ENCODE results near the gene TMEM156.

TMEM156 gene

DNA sequence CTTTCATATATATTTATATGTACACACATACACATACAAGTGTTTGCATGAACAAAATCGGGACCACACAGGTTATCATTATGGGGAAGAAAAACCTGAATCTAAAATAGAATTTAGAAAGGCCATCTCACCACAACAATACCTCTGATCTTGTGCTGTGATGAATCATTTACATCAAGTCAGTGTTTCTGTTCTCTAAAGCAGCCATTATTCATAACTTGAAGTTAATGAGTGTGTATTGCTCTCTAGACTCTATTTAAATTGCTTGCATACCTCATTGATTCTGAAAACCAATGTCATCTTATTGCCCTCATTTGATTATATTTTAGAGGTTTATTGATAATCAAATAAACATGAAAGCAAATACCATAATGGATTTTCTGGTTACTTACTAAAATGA lies 93.0 kb downstream of the TMEM156 start:
- H3K27me3 Mint-ChIP-seq: no peaks in the 10 kb centered on the region
- H3K27ac Mint-ChIP-seq: no peak overlapping the region
- no peaks in the 10 kb centered on the region for H3K9me3 Mint-ChIP-seq
- H3K4me3 Mint-ChIP-seq: no peak overlapping the region
- H3K4me1 Mint-ChIP-seq: peaks cover 19% of the 10 kb centered on the region
- no peaks in the 10 kb centered on the region for H3K36me3 Mint-ChIP-seq

- Mint-ChIP-seq H3K4me1 (peaks cover 15% of the 10 kb centered on the region), H3K9me3 (no peaks in the 10 kb centered on the region), H3K27ac (no peak overlapping the region), H3K27me3 (no peaks in the 10 kb centered on the region), H3K4me3 (no peak overlapping the region), H3K36me3 (no peaks in the 10 kb centered on the region)
Measured at GRCh38 chr4:38935391-38936073, 96.7 kb downstream of the TMEM156 start.

DNA sequence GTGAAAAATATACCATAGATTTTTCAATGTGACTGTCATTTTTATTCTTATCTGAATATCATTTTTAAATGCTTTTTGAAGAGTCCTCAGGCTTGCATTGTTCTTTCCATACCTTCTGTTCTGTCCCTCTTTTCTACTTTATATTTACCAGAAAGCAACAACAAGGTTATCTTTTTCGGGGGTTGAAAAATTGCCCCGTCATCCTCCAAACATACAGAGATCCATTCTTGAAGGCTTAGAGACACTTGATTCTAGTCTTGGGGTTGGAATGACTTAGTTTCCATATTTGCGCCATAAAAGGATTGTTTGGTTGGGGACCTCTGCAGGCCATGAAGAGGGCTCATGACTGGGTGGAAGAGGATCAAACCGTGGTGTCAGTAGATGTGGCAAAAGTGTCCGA lies 101.1 kb downstream of the TMEM156 start:
- Mint-ChIP-seq H3K27ac (no peak overlapping the region), H3K27me3 (no peaks in the 10 kb centered on the region), H3K4me3 (no peak overlapping the region)

DNA sequence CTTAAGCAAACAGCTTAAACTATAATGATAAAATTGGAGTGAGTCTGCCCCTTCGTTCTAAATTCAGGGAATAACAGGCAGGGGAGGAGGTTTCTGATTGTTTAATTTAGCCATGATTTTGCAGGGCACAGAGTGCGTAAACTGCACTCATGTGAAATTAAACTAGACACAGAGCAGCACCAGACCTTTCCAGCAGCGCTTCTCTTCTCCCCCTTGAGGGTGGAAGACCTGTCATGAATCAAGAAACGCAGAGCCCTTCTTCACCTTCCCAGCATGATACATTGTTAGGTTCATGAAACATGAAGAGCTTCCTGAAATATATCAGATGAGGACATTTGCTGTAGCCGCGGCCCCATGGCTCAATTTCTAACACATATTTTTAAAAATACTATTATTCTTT lies 101.5 kb downstream of the TMEM156 start:
- no peak overlapping the region for H3K27ac Mint-ChIP-seq
- H3K4me3 Mint-ChIP-seq: no peak overlapping the region
- H3K9me3 Mint-ChIP-seq: no peaks in the 10 kb centered on the region
- H3K36me3 Mint-ChIP-seq: no peaks in the 10 kb centered on the region
- H3K4me1 Mint-ChIP-seq: no peaks in the 10 kb centered on the region
- H3K27me3 Mint-ChIP-seq: no peaks in the 10 kb centered on the region

More for the DNA sequence above, 101.1 kb downstream of the TMEM156 start:
- Mint-ChIP-seq H3K4me1 (no peaks in the 10 kb centered on the region), H3K9me3 (no peaks in the 10 kb centered on the region), H3K36me3 (no peaks in the 10 kb centered on the region)

- Mint-ChIP-seq H3K36me3 (no peaks in the 10 kb centered on the region), H3K27me3 (no peaks in the 10 kb centered on the region), H3K27ac (no peak overlapping the region), H3K4me1 (no peaks in the 10 kb centered on the region), H3K9me3 (no peaks in the 10 kb centered on the region), H3K4me3 (no peak overlapping the region)
Measured at GRCh38 chr4:38930204-38930603, 102.0 kb downstream of the TMEM156 start.

- H3K9me3 Mint-ChIP-seq: no peaks in the 10 kb centered on the region
- no peaks in the 10 kb centered on the region for H3K4me1 Mint-ChIP-seq
- no peak overlapping the region for H3K4me3 Mint-ChIP-seq
- H3K27me3 Mint-ChIP-seq: no peaks in the 10 kb centered on the region
- no peaks in the 10 kb centered on the region for H3K36me3 Mint-ChIP-seq
- no peak overlapping the region for H3K27ac Mint-ChIP-seq
Measured at GRCh38 chr4:38928974-38929373, 103.2 kb downstream of the TMEM156 start.

- no peaks in the 10 kb centered on the region for H3K4me1 Mint-ChIP-seq
- H3K4me3 Mint-ChIP-seq: no peak overlapping the region
- H3K36me3 Mint-ChIP-seq: no peaks in the 10 kb centered on the region
- no peak overlapping the region for H3K27ac Mint-ChIP-seq
- no peaks in the 10 kb centered on the region for H3K9me3 Mint-ChIP-seq
- no peaks in the 10 kb centered on the region for H3K27me3 Mint-ChIP-seq
Measured at GRCh38 chr4:38928568-38928967, 103.6 kb downstream of the TMEM156 start.

DNA sequence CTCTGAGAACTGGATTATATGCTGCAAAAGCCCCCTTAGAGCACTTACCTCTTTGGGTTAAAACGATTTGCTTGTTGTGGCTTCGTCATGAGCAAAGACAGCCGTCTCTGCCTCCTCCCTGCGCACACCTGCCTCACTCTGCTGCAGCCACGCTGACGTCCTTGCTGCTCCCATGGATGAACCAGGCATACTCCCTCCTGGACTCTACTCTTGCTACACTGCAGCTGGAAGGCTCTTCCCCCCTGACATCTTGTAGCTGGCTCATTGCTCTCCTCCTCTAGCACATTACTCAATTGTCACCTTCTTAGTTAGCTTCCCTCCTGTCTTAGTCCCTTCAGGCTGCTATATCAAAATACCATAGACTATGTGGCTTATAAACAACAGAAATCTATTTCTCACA lies 105.3 kb downstream of the TMEM156 start:
- Mint-ChIP-seq H3K36me3 (no peaks in the 10 kb centered on the region), H3K27me3 (no peaks in the 10 kb centered on the region), H3K4me1 (no peaks in the 10 kb centered on the region), H3K9me3 (no peaks in the 10 kb centered on the region), H3K4me3 (no peak overlapping the region), H3K27ac (no peak overlapping the region)

DNA sequence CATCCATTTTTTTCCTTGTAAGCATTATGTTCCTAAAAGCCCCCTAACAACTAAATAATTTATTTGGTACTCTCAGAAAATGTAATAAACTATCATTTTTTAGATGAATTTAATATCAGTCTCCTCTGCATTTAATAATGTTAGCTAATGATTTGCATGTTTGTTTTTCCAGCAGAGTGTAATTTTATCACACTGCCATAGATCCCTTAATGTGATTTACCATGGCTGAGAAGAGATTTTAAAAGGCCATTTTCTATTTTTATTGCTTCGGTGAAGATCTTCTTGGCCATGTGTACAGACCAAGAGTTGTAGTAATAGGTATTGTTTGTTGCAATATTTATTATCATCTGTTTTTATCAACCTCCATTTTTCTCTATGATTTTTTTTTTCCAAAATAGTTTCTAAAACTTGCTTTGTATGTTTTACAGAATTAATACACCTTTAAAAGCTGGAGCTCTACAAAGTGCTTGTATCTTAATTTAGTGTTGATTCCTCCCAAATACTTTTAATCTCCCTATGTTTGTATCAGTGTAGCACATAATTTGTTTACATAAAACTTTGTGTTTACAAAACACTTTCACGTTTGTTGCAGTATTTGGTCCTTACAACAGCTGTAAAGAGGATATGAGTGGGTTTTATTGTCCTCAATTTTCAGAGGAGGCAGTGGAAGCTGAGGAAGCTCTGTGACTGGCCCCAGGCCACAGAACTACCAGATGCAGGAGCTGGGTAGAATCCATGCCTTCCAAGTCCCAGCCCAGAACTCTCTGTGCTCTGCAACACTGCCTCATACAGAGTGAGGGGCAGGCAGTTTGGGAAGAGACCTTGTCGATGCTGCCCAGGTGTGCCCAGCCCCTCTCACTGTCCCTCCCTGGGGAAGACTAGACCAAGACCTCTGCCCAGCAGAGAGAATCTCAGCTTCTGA lies 106.5 kb downstream of the TMEM156 start:
- H3K27me3 Mint-ChIP-seq: no peaks in the 10 kb centered on the region
- no peaks in the 10 kb centered on the region for H3K36me3 Mint-ChIP-seq
- H3K4me1 Mint-ChIP-seq: peaks cover 2% of the 10 kb centered on the region

GRCh38 chr4:38924353-38924752 lies 107.9 kb downstream of the TMEM156 start:
- no peak overlapping the region for H3K27ac Mint-ChIP-seq
- H3K4me3 Mint-ChIP-seq: no peak overlapping the region
- no peaks in the 10 kb centered on the region for H3K36me3 Mint-ChIP-seq
- H3K4me1 Mint-ChIP-seq: peaks cover 6% of the 10 kb centered on the region
- no peaks in the 10 kb centered on the region for H3K9me3 Mint-ChIP-seq
- H3K27me3 Mint-ChIP-seq: no peaks in the 10 kb centered on the region

More for the DNA sequence above, 106.5 kb downstream of the TMEM156 start:
- no peak overlapping the region for H3K27ac Mint-ChIP-seq
- H3K9me3 Mint-ChIP-seq: no peaks in the 10 kb centered on the region
- H3K4me3 Mint-ChIP-seq: no peak overlapping the region

DNA sequence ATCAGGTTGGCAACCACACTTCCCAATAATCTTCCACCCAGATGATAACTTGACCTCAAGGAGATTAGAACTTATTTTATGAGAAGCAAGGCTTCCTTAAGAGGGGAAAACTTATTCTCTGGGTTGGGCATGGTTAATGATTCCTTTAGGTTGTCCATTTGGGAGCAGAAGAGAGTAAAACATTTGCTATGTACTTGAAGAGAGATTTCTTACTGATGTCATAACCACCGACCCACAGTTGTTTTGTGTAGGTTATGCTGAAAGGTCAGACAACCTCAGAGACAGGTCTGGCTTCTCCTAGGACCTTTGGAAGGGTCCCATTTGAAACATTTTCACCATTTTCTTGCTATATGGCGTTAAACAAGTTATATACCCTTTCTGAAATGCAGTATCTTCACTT lies 108.5 kb downstream of the TMEM156 start:
- Mint-ChIP-seq H3K9me3 (no peaks in the 10 kb centered on the region), H3K4me3 (no peak overlapping the region), H3K27me3 (no peaks in the 10 kb centered on the region), H3K4me1 (peaks cover 6% of the 10 kb centered on the region), H3K36me3 (no peaks in the 10 kb centered on the region), H3K27ac (no peak overlapping the region)

- Mint-ChIP-seq H3K4me1 (peaks cover 6% of the 10 kb centered on the region), H3K27ac (no peak overlapping the region), H3K4me3 (no peak overlapping the region), H3K36me3 (no peaks in the 10 kb centered on the region), H3K27me3 (no peaks in the 10 kb centered on the region), H3K9me3 (no peaks in the 10 kb centered on the region)
Measured at GRCh38 chr4:38921151-38921550, 111.1 kb downstream of the TMEM156 start.

- Mint-ChIP-seq H3K4me3 (no peak overlapping the region), H3K27ac (no peak overlapping the region), H3K36me3 (no peaks in the 10 kb centered on the region), H3K4me1 (peaks cover 6% of the 10 kb centered on the region), H3K27me3 (no peaks in the 10 kb centered on the region), H3K9me3 (no peaks in the 10 kb centered on the region)
Measured at GRCh38 chr4:38920677-38921076, 111.5 kb downstream of the TMEM156 start.

DNA sequence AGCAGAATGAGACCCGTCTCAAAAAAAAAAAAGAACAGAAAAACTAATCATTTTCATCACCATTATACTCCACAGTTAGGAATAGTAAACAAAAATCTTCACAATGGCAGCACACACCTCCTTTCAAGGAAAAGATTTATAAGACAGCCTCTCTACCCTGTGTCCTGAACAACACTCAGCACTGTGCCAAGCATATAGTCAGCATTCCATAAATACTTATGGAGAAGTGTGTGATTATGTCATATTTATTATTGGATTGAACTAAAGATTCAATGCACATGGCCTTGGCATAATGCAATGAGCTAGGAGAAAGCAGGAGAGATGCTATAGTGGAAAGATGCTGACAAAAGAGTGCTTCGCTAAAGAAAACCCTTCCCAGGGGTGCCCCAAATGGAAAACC lies 112.0 kb downstream of the TMEM156 start:
- Mint-ChIP-seq H3K27ac (no peak overlapping the region), H3K36me3 (no peaks in the 10 kb centered on the region), H3K4me3 (no peak overlapping the region), H3K9me3 (no peaks in the 10 kb centered on the region), H3K27me3 (no peaks in the 10 kb centered on the region), H3K4me1 (peaks cover 8% of the 10 kb centered on the region)

DNA sequence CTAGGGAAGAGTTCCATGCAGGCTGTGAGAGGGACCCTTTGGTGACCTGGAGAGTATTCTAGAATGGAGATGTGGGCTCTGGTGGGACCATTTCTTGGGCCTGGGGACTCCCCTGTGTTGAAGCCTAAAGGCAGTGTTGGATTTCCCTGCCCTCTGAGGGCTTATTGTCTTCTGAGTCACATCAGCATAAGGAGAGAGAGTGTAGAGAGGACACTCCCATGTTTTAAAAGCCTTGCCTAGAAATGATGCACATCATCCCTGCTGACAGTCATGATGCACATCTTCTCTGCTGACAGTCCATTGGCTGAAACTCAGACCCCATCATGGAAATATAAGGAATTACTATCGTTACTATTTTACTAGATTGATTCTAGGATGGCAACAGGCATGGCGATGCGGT lies 112.7 kb downstream of the TMEM156 start:
- Mint-ChIP-seq H3K27me3 (no peaks in the 10 kb centered on the region), H3K36me3 (no peaks in the 10 kb centered on the region), H3K4me3 (no peak overlapping the region), H3K9me3 (no peaks in the 10 kb centered on the region), H3K27ac (no peak overlapping the region), H3K4me1 (peaks cover 15% of the 10 kb centered on the region)

- no peaks in the 10 kb centered on the region for H3K27me3 Mint-ChIP-seq
- peaks cover 15% of the 10 kb centered on the region for H3K4me1 Mint-ChIP-seq
- H3K9me3 Mint-ChIP-seq: no peaks in the 10 kb centered on the region
- H3K4me3 Mint-ChIP-seq: no peak overlapping the region
- no peaks in the 10 kb centered on the region for H3K36me3 Mint-ChIP-seq
- H3K27ac Mint-ChIP-seq: no peak overlapping the region
Measured at GRCh38 chr4:38917481-38918025, 114.7 kb downstream of the TMEM156 start.
